NCI-H187 (cell line): ENCODE results near the gene ARL13B.

Experiments used
- DNase-seq, 2 experiments: peaks; one replicate each; lab custom pipeline; 2025; lab: John Stamatoyannopoulos, UW

The ARL13B gene

GRCh38 chr3:94062513-94063404 lies 82.8 kb downstream of the ARL13B start, which contains the start of the genes DHFR2 and NSUN3:
TSS of gene DHFR2 (minus strand) at chr3:94062916. CDS start at chr3:94061511, 1,405 bp downstream.
TSS of gene NSUN3 (plus strand) at chr3:94063061. CDS start at chr3:94063127, 66 bp downstream.
- peak; percentile 75 to 85 for DNase-seq

- no peak for DNase-seq
Observed at GRCh38 chr3:94063496-94064119, 83.7 kb downstream of the ARL13B start.

GRCh38 chr3:94064243-94064860 lies 84.4 kb downstream of the ARL13B start:
- no peak for DNase-seq

DNA sequence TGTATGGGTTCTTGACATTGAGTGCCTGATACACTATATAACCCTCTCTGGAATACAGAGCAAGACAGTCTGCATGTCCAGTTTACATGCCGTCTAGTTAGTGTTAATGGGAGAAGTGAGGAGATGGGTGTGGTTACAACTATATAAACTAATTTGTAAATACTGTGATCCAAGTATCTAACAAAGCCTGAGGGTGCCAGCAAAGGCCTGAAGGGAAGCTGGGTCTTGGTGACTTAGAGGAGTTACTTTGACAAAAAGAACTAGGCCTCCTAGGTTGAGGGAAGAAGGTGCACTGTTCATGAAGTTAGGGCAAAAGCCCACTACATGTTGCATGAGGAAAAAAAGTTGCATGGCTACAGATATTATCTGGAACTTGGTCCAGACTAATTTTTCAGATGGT lies 85.2 kb downstream of the ARL13B start:
- DNase-seq, result no peak

- DNase-seq, result no peak
Observed at GRCh38 chr3:94065819-94066480, 86.0 kb downstream of the ARL13B start.

DNA sequence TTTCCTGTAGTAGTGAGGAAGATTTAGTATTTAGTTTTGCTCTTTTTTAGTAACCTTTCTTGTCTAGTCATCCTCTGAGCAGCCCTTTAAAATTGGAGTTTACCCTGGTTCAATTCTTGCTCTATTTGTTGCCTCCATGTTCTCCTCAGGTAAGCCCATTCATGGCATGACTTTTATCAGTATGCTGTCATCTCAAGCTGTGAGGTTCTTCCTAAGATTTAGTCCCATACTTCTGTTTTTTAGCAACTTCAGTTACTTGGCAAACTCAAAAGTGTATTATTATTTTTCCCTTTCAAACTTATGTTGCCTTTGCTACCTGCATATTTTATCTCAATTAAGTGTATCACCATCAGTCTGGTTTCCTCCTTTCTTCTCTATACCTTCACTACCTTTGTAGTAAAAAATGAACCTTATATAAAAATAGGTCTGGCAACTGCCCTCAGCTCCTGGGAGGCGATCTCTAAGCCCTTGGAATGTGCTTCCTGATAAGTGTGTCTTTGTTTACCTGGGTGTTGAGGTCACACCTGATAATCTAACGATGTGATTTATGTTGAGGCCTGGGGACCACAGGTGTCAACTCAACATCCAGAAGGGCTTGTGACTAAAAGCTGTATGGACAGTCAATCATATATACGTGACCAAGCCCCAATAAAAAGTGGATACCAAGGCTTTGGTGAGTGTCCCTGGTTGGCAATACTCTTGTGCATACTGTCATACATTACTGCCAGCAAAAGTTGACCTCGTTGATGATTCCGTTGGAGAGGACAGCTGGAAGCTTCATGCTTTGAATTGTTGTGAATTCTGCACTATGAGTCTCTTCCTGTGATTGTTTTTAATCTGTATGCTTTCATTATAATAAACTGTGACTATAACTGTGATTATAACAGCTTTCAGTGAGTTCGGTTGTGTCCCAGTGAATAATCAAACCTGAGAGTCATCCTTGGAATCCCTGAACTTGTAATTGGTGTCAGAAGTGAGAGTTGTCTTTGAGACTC lies 86.8 kb downstream of the ARL13B start:
- DNase-seq, result no peak

DNA sequence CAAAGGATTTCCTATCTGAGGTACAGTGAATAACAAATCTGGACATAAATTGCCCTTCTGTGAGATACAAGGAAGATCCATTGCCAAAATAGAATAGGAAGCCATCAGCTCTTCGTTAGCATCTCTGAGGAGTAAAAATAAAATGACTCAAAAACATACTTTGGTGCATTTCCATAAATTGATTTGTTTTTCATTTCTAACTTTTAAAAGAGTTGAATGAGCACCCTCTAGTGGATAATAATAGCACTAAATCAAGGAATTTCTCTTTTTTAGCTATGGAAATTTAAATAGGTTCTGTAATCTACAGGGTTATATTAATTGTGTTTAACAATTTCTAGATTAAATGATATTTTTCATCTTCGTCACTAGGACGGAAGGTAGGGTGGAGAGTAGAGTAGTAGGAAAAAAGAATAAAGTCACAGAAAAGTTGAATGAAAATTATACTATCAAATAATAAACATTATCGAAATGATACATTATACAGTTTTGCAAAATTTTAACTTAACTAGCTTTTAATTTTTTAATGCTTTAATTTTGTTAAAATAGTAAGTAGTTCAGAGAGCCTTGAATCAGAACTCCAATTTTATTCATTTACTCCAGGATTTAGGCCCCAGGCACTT lies 89.3 kb downstream of the ARL13B start:
- DNase-seq, result no peak

DNA sequence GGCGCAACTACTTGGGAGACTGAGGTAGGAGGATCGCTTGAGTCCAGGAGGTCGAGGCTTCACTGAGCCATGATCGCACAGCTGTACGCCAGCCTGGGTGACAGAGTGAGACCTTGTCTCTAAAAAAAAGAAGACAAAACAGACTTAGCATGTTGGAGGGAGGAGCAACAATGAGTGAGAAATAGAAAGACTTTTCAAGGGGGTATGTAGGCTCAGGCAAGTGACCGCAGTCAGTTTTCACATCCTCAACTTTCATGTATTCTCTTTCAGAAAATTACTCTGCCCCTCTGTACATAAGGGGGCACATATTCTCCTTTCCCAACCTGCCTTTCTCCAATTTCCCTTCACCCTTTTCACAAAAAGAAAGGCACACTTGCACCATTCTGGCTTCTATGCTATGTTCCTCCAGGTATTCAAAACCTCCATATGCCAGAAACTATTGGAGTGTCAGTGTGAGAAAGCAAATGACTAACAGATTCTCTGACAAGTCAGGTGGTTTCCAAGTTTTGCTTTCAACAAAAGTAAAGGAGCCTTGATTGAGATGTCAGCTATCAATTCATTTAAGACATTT lies 90.5 kb downstream of the ARL13B start:
- no peak for DNase-seq

- no peak for DNase-seq
Observed at GRCh38 chr3:94071713-94072284, 91.8 kb downstream of the ARL13B start.

DNA sequence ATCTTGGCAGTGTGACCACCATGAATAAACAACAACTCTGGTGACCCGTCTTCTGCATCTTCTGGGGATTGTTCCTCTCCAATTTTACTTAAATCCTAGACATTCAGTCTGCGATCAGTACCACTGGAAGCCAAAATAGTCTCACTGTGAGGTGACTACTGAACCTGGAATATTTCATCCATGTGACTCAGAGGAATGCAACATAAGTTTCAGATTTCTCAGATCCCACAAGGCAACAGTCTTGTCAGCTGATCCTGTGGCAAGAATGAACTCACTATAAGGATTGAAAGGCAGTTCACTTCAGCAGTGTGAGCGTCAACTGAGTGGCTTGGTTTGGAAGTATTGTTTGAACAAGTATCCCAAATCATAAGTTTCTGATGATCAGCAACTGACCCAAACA lies 96.1 kb downstream of the ARL13B start:
- DNase-seq, result no peak

DNA sequence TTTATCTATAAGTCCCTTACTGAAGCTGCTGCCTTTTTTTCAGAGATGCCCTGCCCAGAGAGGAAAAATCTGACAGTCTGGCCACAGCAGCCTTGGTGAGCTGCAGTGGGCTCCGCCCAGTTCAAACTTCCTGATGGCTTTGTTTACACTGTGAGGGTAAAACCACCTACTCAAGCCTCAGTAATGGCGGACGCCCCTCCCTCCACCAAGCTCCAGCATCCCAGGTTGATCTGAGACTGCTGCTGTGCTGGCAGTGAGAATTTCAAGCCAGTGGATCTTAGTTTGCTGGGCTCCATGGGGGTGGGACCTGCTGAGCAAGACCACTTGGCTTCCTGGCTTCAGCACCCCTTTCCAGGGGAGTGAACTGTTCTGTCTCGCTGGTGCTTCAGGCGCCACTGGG lies 100.6 kb downstream of the ARL13B start:
- peak in 1 of 2 experiments; percentile 30 for DNase-seq

DNA sequence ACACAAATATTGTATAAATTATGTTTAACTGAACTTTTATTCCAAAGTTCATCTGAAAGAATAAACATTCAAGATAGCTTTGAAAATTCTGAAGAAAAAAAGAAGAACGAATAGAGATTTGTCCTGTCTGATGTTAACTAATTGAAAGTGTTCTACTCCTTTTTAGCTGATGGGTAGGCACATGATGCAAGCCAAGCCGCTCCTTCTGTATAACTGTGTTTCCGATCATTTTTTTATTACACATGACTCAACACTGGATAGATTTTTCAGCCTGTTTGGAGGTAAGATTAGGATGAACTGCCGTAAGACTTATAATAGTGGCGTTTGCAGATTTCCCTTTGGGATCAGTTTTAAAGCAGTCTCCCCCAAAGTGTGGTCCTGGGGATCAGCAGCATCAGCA lies 101.9 kb downstream of the ARL13B start:
- DNase-seq, result no peak

DNA sequence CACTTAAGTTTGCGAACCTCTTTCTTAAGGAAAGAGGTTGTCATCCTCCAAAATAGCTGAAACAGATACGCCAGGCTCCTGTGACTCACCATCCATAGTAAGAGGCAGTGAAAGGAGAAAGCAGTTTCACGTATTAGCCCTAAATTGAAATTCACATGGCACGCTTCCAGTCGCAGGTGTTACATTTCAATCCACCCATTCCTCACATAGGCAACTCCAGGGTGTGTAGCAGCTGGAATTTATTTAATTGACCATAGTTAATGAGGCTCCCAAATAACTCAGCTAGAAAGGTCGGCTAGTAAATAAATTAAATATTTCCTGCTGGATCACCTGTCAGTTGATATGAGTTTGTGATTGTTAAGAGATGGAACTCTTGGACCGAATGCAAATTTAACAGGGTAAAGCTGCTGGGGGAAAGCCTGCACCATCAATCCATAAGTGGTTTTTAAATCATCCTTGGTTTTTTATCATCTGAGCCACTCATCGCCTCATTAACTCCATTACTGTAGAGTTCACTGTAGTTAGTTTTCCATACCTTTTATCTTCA lies 102.5 kb downstream of the ARL13B start:
- peak in 1 of 2 experiments; percentile 35 for DNase-seq

DNA sequence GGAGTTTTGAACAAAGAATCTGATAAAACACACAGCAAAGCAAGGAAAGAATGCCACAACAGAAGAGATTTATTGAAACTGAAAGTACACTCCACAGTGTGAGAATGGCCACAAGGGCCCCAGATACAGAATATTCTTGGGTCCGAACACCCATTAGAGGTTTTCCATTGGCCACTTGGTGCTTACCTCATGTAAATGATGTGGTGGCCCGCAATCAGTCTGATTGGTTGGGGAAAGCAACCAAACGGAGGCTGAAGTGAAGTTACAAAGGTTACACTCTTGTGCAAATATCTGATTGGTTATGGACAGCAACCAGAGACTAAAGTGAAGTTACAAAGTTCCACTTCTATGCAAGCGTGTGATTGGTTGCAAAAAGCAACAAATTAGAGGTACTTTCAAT lies 103.3 kb downstream of the ARL13B start:
- DNase-seq, result no peak

GRCh38 chr3:94089126-94089525 lies 109.2 kb downstream of the ARL13B start:
- DNase-seq, result no peak

DNA sequence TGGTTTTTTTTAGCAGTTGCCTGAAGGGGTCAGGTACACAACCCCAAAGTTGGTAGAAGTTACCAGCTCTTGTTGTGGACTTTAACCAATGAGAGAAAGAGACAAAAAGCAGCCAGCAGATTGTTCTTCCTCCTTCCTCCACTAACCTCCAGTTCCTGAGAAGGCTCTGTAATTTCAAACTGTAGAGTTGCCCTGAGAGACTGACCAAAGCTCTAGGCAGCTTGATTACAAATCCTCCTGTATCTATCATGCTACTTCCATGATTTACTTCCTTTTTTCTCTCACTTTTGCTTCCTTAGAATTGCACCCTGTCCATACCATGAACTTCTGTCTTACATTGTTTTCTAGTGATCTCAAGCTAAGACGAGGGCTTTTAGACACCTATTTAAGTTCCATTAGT lies 112.1 kb downstream of the ARL13B start:
- DNase-seq, result no peak

- no peak for DNase-seq
Observed at GRCh38 chr3:94093151-94093550, 113.2 kb downstream of the ARL13B start.

- no peak for DNase-seq
Observed at GRCh38 chr3:94095111-94095510, 115.2 kb downstream of the ARL13B start.

DNA sequence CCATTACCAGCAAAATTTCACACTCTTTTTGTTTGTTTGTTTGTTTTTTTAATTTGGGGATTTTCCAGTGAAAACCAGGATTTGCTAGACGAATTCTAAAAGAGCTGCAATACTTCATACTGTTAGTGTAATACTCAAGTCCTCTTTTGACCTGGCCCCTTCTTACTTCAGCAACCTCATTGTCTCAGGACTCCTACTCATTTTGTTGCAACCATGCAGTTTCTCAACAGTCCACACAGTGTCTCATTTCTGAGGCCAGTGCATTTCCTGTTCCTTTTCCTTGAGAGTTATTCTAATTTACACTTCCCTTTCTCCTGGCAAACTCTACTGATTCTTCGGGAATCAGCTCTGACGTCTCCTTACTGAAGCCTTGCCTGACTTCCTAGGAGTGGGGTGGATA lies 118.5 kb downstream of the ARL13B start:
- DNase-seq, result no peak

GRCh38 chr3:94099311-94099710 lies 119.4 kb downstream of the ARL13B start:
- no peak for DNase-seq
